ENCODE results near the gene SLC39A2.

SLC39A2 gene

GRCh38 chr14:21034707-21035106, 35.6 kb downstream of the SLC39A2 start, which contains the start of gene RNASE13:
Gene RNASE13, minus strand, starts transcription at chr14:21034807. Its CDS starts 519 bp downstream, at chr14:21034288.
- Histone ChIP-seq H3K4me3 (ENCODE audit: low read depth, low read length) (no peak within 1 kb of the TSS), H3K9me3 (ENCODE audit: control insufficient read depth, insufficient read depth, low read depth, low read length) (no peaks in the 10 kb centered on the region), H3K4me1 (ENCODE audit: control insufficient read depth, insufficient read depth, low read length) (no peaks in the 10 kb centered on the region), H3K27ac (ENCODE audit: extremely low read depth, low read depth, low read length) (no peak within 1 kb of the TSS), H3K36me3 (ENCODE audit: control insufficient read depth in 2 of 2, insufficient read depth in 1 of 2, low read length in 2 of 2) (no peaks in the 10 kb centered on the region)
- no peak for TF ChIP-seq ZXDB (tag by site-specific recombination; IDR thresholded peaks at IDR 0.05)
- no peak for TF ChIP-seq KLF8 (tag by site-specific recombination; IDR thresholded peaks at IDR 0.05)
- no peak for TF ChIP-seq SETDB1 (IDR thresholded peaks at IDR 0.05; ENCODE audit: insufficient read length, low read length)
- no peak for TF ChIP-seq ZNF138 (tag by site-specific recombination; IDR thresholded peaks at IDR 0.05; ENCODE audit: borderline replicate concordance)
- TF ChIP-seq ZNF146 (tag by site-specific recombination; IDR thresholded peaks at IDR 0.05), result no peak
- TF ChIP-seq, protein P1, sequence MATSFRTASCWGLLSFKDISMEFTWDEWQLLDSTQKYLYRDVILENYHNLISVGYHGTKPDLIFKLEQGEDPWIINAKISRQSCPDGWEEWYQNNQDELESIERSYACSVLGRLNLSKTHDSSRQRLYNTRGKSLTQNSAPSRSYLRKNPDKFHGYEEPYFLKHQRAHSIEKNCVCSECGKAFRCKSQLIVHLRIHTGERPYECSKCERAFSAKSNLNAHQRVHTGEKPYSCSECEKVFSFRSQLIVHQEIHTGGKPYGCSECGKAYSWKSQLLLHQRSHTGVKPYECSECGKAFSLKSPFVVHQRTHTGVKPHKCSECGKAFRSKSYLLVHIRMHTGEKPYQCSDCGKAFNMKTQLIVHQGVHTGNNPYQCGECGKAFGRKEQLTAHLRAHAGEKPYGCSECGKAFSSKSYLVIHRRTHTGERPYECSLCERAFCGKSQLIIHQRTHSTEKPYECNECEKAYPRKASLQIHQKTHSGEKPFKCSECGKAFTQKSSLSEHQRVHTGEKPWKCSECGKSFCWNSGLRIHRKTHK (tag by site-specific recombination; IDR thresholded peaks at IDR 0.05), result no peak
- TF ChIP-seq ZNF423 (tag by site-specific recombination; IDR thresholded peaks at IDR 0.05), result no peak
- no peak for TF ChIP-seq GLIS1 (tag by site-specific recombination; IDR thresholded peaks at IDR 0.05)
- no peak for TF ChIP-seq ZNF121 (tag by site-specific recombination; IDR thresholded peaks at IDR 0.05)
- CTCF ChIA-PET, result interaction anchor here (0.5 to 5.2 kb wide), 5 partner anchors 20 to 335 kb away, joined by 3 to 35 read pairs (median 4); no protein-coding TSS in a partner anchor
- POLR2A ChIA-PET, result no interaction called here

DNA sequence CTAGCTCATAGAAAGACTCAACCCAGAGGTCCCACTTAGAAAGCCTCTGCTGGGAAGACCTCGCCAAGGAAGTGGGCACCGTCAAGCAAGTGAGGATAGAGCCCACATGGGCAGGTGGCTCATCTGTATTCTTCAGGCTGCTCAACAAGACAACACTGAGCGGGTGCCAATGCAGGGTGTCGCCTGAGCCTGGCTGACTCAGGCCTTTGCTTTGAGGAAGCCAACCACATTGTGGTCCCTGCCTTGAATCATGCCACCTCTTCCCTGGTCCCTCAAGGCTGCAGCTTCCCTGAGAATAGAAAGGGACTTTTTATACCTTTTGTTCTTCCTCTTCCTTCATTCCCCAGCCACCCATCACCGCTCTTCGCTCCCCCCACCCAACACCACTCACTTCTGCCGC, 37.7 kb downstream of the SLC39A2 start:
- Histone ChIP-seq H3K27ac (ENCODE audit: extremely low read depth, low read depth, low read length) (no peak overlapping the region), H3K4me3 (ENCODE audit: low read depth, low read length) (no peak overlapping the region), H3K4me1 (ENCODE audit: control insufficient read depth, insufficient read depth, low read length) (no peaks in the 10 kb centered on the region), H3K36me3 (ENCODE audit: control insufficient read depth in 2 of 2, insufficient read depth in 1 of 2, low read length in 2 of 2) (no peaks in the 10 kb centered on the region), H3K9me3 (ENCODE audit: control insufficient read depth, insufficient read depth, low read depth, low read length) (no peaks in the 10 kb centered on the region)
- ChIA-PET CTCF (interaction anchor here (1.6 to 3.2 kb wide), 2 partner anchors 22 to 32 kb away, joined by 5 to 31 read pairs; no protein-coding TSS in a partner anchor), POLR2A (no interaction called here)
- no peak for TF ChIP-seq ZFP3 (tag by site-specific recombination; IDR thresholded peaks at IDR 0.05; ENCODE audit: low read depth)
- TF ChIP-seq, protein P1 (tag by site-specific recombination; IDR thresholded peaks at IDR 0.05), result no peak

DNA sequence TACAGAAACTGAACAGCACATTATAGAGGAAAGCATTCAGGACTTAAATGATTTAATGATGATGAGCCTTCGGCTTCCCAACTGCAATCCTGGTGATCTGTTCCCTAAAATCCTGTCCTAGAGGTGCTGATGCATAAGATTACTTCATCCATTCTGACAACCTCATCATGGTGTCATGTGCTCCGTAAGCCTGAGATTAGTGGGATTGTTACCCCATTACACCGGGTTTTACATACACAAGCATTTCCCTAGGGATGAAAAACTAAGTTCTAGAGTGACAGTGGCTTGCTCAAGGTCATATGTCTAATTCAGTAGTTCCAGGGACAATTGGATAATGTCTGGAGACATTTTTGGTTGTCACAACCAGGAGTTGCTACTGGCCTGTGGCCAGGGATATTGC, 38.1 kb downstream of the SLC39A2 start:
- ChIA-PET CTCF (interaction anchor here (1.0 to 3.2 kb wide), 2 partner anchors 22 to 29 kb away, joined by 3 to 31 read pairs; no protein-coding TSS in a partner anchor), POLR2A (no interaction called here)
- Histone ChIP-seq H3K27ac (ENCODE audit: extremely low read depth, low read depth, low read length) (no peak overlapping the region), H3K9me3 (ENCODE audit: control insufficient read depth, insufficient read depth, low read depth, low read length) (no peaks in the 10 kb centered on the region), H3K36me3 (ENCODE audit: control insufficient read depth in 2 of 2, insufficient read depth in 1 of 2, low read length in 2 of 2) (no peaks in the 10 kb centered on the region), H3K4me1 (ENCODE audit: control insufficient read depth, insufficient read depth, low read length) (no peaks in the 10 kb centered on the region), H3K4me3 (ENCODE audit: low read depth, low read length) (no peak overlapping the region)
- TF ChIP-seq ZNF394 (tag by site-specific recombination; IDR thresholded peaks at IDR 0.05; ENCODE audit: borderline replicate concordance), result no peak
- TF ChIP-seq ZNF473 (tag by site-specific recombination; IDR thresholded peaks at IDR 0.05), result no peak
- TF ChIP-seq, protein P2, sequence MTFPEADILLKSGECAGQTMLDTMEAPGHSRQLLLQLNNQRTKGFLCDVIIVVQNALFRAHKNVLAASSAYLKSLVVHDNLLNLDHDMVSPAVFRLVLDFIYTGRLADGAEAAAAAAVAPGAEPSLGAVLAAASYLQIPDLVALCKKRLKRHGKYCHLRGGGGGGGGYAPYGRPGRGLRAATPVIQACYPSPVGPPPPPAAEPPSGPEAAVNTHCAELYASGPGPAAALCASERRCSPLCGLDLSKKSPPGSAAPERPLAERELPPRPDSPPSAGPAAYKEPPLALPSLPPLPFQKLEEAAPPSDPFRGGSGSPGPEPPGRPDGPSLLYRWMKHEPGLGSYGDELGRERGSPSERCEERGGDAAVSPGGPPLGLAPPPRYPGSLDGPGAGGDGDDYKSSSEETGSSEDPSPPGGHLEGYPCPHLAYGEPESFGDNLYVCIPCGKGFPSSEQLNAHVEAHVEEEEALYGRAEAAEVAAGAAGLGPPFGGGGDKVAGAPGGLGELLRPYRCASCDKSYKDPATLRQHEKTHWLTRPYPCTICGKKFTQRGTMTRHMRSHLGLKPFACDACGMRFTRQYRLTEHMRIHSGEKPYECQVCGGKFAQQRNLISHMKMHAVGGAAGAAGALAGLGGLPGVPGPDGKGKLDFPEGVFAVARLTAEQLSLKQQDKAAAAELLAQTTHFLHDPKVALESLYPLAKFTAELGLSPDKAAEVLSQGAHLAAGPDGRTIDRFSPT (tag by site-specific recombination; IDR thresholded peaks at IDR 0.05), result no peak
- TF ChIP-seq, protein P3, sequence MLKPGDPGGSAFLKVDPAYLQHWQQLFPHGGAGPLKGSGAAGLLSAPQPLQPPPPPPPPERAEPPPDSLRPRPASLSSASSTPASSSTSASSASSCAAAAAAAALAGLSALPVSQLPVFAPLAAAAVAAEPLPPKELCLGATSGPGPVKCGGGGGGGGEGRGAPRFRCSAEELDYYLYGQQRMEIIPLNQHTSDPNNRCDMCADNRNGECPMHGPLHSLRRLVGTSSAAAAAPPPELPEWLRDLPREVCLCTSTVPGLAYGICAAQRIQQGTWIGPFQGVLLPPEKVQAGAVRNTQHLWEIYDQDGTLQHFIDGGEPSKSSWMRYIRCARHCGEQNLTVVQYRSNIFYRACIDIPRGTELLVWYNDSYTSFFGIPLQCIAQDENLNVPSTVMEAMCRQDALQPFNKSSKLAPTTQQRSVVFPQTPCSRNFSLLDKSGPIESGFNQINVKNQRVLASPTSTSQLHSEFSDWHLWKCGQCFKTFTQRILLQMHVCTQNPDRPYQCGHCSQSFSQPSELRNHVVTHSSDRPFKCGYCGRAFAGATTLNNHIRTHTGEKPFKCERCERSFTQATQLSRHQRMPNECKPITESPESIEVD (tag by site-specific recombination; IDR thresholded peaks at IDR 0.05), result no peak
- no peak for TF ChIP-seq SCRT1 (tag by site-specific recombination; IDR thresholded peaks at IDR 0.05; ENCODE audit: borderline replicate concordance)
- no peak for TF ChIP-seq ZBTB1 (tag by site-specific recombination; IDR thresholded peaks at IDR 0.05)
